ENCODE results near the gene DENND2D. TPM values are rescaled to one million over a fixed set of nuclear protein-coding genes. Genes with fewer than 3 reads are reported as not detected.
A peak's percentile ranks its signal among the peaks of the same experiment; 100 is the strongest.

Gene DENND2D
- total RNA-seq, 1 donor from 2014 or later: 0.18 TPM

- H2AFZ ChIP-seq (ENCODE audit: low read depth, low read length): no peak overlapping the region
- H4K20me1 ChIP-seq (ENCODE audit: insufficient read depth, low read length): peaks cover 29% of the 10 kb centered on the region
- H3K27me3 ChIP-seq (ENCODE audit: insufficient read depth, low read length): no peaks in the 10 kb centered on the region
- H3K27ac Mint-ChIP-seq (ENCODE audit: unreplicated experiment): peak overlapping the region; percentile 47
- H3K27me3 Mint-ChIP-seq (ENCODE audit: low read depth, unreplicated experiment): no peaks in the 10 kb centered on the region
- FAIRE-seq (no peak), DNase-seq (ENCODE audit: low read depth) (no peak)
- H3K4me2 ChIP-seq (ENCODE audit: low read length): peak overlapping the region; percentile 87
- H3K9ac ChIP-seq (ENCODE audit: low read length): peak overlapping the region; percentile 90
- no peaks in the 10 kb centered on the region for H3K9me3 Mint-ChIP-seq (ENCODE audit: unreplicated experiment)
- peaks cover 13% of the 10 kb centered on the region for H3K4me1 ChIP-seq (ENCODE audit: insufficient read depth, low read length)
- TF ChIP-seq EZH2 (IDR thresholded peaks at IDR 0.05; ENCODE audit: insufficient read depth, low read length) (no peak), CTCF (IDR thresholded peaks at IDR 0.05; ENCODE audit: insufficient read depth, low read depth, low read length) (no peak)
- H3K27ac ChIP-seq (ENCODE audit: low read depth, low read length): no peak overlapping the region
- H3K4me1 Mint-ChIP-seq (ENCODE audit: low read depth, unreplicated experiment): peaks cover 16% of the 10 kb centered on the region
- H3K36me3 ChIP-seq (ENCODE audit: insufficient read depth, low read length): no peaks in the 10 kb centered on the region
- H3K4me3 ChIP-seq (ENCODE audit: insufficient read depth, low read depth, low read length): peak overlapping the region; percentile 98
- H3K36me3 Mint-ChIP-seq (ENCODE audit: low read depth, unreplicated experiment): no peaks in the 10 kb centered on the region
- H3K79me2 ChIP-seq (ENCODE audit: insufficient read depth, low read length): peaks cover 78% of the 10 kb centered on the region
- no peaks in the 10 kb centered on the region for H3K9me3 ChIP-seq (ENCODE audit: insufficient read depth, low read depth, low read length)
- H3K4me3 Mint-ChIP-seq (ENCODE audit: unreplicated experiment): peak overlapping the region; percentile 100
Measured at GRCh38 chr1:111141245-111142220, 58.9 kb downstream of the DENND2D start.

GRCh38 chr1:111140680-111140967, 59.8 kb downstream of the DENND2D start:
- FAIRE-seq: no peak
- Histone ChIP-seq H3K9ac (ENCODE audit: low read length) (peak overlapping the region; percentile 90), H3K36me3 (ENCODE audit: insufficient read depth, low read length) (no peaks in the 10 kb centered on the region), H3K9me3 (ENCODE audit: insufficient read depth, low read depth, low read length) (no peaks in the 10 kb centered on the region), H3K4me3 (ENCODE audit: insufficient read depth, low read depth, low read length) (peak overlapping the region; percentile 98), H2AFZ (ENCODE audit: low read depth, low read length) (peak overlapping the region; percentile 98), H3K27me3 (ENCODE audit: insufficient read depth, low read length) (no peaks in the 10 kb centered on the region), H3K4me2 (ENCODE audit: low read length) (peak overlapping the region; percentile 87), H3K4me1 (ENCODE audit: insufficient read depth, low read length) (peaks cover 13% of the 10 kb centered on the region), H3K27ac (ENCODE audit: low read depth, low read length) (peak overlapping the region; percentile 75), H3K79me2 (ENCODE audit: insufficient read depth, low read length) (peaks cover 69% of the 10 kb centered on the region), H4K20me1 (ENCODE audit: insufficient read depth, low read length) (peaks cover 27% of the 10 kb centered on the region)
- no peak for TF ChIP-seq CTCF (IDR thresholded peaks at IDR 0.05; ENCODE audit: insufficient read depth, low read depth, low read length)
- TF ChIP-seq EZH2 (IDR thresholded peaks at IDR 0.05; ENCODE audit: insufficient read depth, low read length): no peak
- Mint-ChIP-seq H3K9me3 (ENCODE audit: unreplicated experiment) (no peaks in the 10 kb centered on the region), H3K36me3 (ENCODE audit: low read depth, unreplicated experiment) (peaks cover 2% of the 10 kb centered on the region), H3K27ac (ENCODE audit: unreplicated experiment) (peak overlapping the region; percentile 47), H3K27me3 (ENCODE audit: low read depth, unreplicated experiment) (no peaks in the 10 kb centered on the region), H3K4me3 (ENCODE audit: unreplicated experiment) (peak overlapping the region; percentile 100), H3K4me1 (ENCODE audit: low read depth, unreplicated experiment) (peaks cover 16% of the 10 kb centered on the region)
- DNase-seq (ENCODE audit: low read depth): peak; percentile 61

Data from astrocyte (in vitro differentiated cells and primary cell).